ENCODE results near the gene PXDC1. TPM values are rescaled to one million over a fixed set of nuclear protein-coding genes. Genes with fewer than 3 reads are reported as not detected.

The PXDC1 gene
- total RNA-seq, 1 experiment from 2014 or later, result 36.2 TPM

DNA sequence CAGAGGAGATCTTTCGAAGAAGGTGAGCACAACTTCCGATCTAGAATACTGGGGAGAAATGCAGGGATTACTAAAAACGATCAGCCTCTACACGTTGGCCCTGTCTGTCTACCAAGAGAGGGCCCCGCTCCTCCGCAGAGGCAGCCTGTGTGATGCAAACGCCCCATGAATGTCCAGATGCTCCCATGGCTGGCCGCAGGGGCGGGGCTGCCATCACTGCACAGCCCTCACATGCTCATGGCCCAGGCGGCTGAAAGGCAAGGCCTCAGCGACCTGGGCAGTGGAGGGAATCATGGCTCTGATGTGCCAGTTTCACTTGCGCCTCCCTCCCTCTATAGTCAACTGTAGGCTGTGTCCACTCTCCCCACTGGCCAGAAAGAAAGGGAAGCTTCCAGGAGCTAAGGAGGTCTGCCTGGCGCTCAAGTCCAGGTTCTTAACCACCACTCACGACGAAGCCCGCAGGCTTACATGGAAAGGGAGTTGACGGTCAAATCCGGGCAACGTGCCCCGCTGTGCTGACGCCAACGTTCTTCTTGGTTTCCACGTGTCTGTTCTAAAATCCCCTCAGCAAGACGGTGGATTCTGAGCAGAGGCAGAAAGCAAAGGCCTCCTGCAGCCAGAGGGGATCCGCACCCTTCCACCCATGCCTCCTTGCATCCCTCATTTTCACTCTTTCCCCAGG, 14.2 kb downstream of the PXDC1 start:
- TF ChIP-seq POLR2AphosphoS5 (IDR thresholded peaks at IDR 0.05; ENCODE audit: low read depth, low read length) (no peak), SIN3A (IDR thresholded peaks at IDR 0.05; ENCODE audit: borderline replicate concordance, insufficient read depth, low read depth, low read length) (no peak), CTCF (IDR thresholded peaks at IDR 0.05) (no peak), TCF7L2 (IDR thresholded peaks at IDR 0.05; ENCODE audit: low read depth, low read length) (no peak)
- TF ChIP-seq, protein P1, sequence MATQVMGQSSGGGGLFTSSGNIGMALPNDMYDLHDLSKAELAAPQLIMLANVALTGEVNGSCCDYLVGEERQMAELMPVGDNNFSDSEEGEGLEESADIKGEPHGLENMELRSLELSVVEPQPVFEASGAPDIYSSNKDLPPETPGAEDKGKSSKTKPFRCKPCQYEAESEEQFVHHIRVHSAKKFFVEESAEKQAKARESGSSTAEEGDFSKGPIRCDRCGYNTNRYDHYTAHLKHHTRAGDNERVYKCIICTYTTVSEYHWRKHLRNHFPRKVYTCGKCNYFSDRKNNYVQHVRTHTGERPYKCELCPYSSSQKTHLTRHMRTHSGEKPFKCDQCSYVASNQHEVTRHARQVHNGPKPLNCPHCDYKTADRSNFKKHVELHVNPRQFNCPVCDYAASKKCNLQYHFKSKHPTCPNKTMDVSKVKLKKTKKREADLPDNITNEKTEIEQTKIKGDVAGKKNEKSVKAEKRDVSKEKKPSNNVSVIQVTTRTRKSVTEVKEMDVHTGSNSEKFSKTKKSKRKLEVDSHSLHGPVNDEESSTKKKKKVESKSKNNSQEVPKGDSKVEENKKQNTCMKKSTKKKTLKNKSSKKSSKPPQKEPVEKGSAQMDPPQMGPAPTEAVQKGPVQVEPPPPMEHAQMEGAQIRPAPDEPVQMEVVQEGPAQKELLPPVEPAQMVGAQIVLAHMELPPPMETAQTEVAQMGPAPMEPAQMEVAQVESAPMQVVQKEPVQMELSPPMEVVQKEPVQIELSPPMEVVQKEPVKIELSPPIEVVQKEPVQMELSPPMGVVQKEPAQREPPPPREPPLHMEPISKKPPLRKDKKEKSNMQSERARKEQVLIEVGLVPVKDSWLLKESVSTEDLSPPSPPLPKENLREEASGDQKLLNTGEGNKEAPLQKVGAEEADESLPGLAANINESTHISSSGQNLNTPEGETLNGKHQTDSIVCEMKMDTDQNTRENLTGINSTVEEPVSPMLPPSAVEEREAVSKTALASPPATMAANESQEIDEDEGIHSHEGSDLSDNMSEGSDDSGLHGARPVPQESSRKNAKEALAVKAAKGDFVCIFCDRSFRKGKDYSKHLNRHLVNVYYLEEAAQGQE (IDR thresholded peaks at IDR 0.05; ENCODE audit: insufficient read depth in 1 of 2, low read depth in 2 of 2, low read length in 1 of 2), result no peak
- CTCF ChIA-PET, result no interaction called here
- POLR2A ChIA-PET, result no interaction called here
- in situ Hi-C loops (cut with HindIII; ENCODE audit: low pct_unique_long_range_greater_than_20kb, low sequenced_read_pairs) (no loop called here), intact Hi-C loops (cut with micrococcal nuclease; ENCODE audit: unreplicated experiment) (loop anchor here (10.0 kb wide), 1 partner anchor 282 kb away; the partner anchor contains the start of gene SLC22A23)
- no peak for DNase-seq (ENCODE audit: low read depth, low spot score)
- Histone ChIP-seq H3K27ac (ENCODE audit: low read length) (no peak overlapping the region), H3K9me3 (ENCODE audit: control insufficient read depth, insufficient read depth, low read depth, low read length) (peaks cover 5% of the 10 kb centered on the region; the same call in 1 of the 2 replicates), H3K4me1 (ENCODE audit: control insufficient read depth, insufficient read depth, low read length) (peaks cover 6% of the 10 kb centered on the region; the same call in 1 of the 2 replicates), H3K27me3 (ENCODE audit: control insufficient read depth, insufficient read depth, low read length) (no peaks in the 10 kb centered on the region), H3K4me3 (ENCODE audit: low read depth in 2 of 2, low read length in 2 of 2) (no peak overlapping the region), H3K36me3 (ENCODE audit: control insufficient read depth, insufficient read depth, low read length) (no peaks in the 10 kb centered on the region)
- ATAC-seq, result no peak
- BruUV-seq (replicated peaks), result no TSS peak

- intact Hi-C loops (cut with micrococcal nuclease; ENCODE audit: unreplicated experiment) (loop anchor here (10.0 kb wide), 1 partner anchor 280 kb away; the partner anchor contains the start of gene SLC22A23), in situ Hi-C loops (cut with HindIII; ENCODE audit: low pct_unique_long_range_greater_than_20kb, low sequenced_read_pairs) (no loop called here)
- Histone ChIP-seq H3K4me1 (ENCODE audit: control insufficient read depth, insufficient read depth, low read length) (no peaks in the 10 kb centered on the region), H3K36me3 (ENCODE audit: control insufficient read depth, insufficient read depth, low read length) (no peaks in the 10 kb centered on the region), H3K4me3 (ENCODE audit: low read depth in 2 of 2, low read length in 2 of 2) (no peak overlapping the region), H3K27me3 (ENCODE audit: control insufficient read depth, insufficient read depth, low read length) (no peaks in the 10 kb centered on the region), H3K27ac (ENCODE audit: low read length) (no peak overlapping the region), H3K9me3 (ENCODE audit: control insufficient read depth, insufficient read depth, low read depth, low read length) (peaks cover 5% of the 10 kb centered on the region; the same call in 1 of the 2 replicates)
- DNase-seq (ENCODE audit: low read depth, low spot score) (no peak), ATAC-seq (no peak)
- ChIA-PET CTCF (no interaction called here), POLR2A (interaction anchor here (0.5 kb wide), 1 partner anchor 11 kb away, joined by 3 read pairs; no protein-coding TSS in a partner anchor)
- BruUV-seq (replicated peaks), result no TSS peak
- TF ChIP-seq POLR2AphosphoS5 (IDR thresholded peaks at IDR 0.05; ENCODE audit: low read depth, low read length) (no peak), SIN3A (IDR thresholded peaks at IDR 0.05; ENCODE audit: borderline replicate concordance, insufficient read depth, low read depth, low read length) (no peak), TCF7L2 (IDR thresholded peaks at IDR 0.05; ENCODE audit: low read depth, low read length) (no peak), CTCF (IDR thresholded peaks at IDR 0.05) (no peak)
- TF ChIP-seq, protein P1 (IDR thresholded peaks at IDR 0.05; ENCODE audit: insufficient read depth in 1 of 2, low read depth in 2 of 2, low read length in 1 of 2), result no peak
These were observed 16.4 kb downstream of the PXDC1 start for GRCh38 chr6:3735029-3735605.

Data from Panc1 (cell line).